ENCODE results near the gene NUP214.
"Not testable (repeated sequence)": the region's sequence is repeated elsewhere in the genome, so short reads cannot be mapped to it uniquely, and the experiment has no call there.

The NUP214 gene

GRCh38 chr9:131111186-131111853 lies 14.1 kb upstream of the NUP214 start:
- FAIRE-seq (no peak), DNase-seq (ENCODE audit: insufficient read length) (no peak)
- TF ChIP-seq POLR2AphosphoS5 (IDR thresholded peaks at IDR 0.05; ENCODE audit: low read depth, low read length) = no peak
- no peak for TF ChIP-seq POLR2A (IDR thresholded peaks at IDR 0.05; ENCODE audit: low read depth, low read length)
- no peak for TF ChIP-seq TAF1 (IDR thresholded peaks at IDR 0.05; ENCODE audit: borderline replicate concordance, low read depth, low read length)

- TF ChIP-seq POLR2A (IDR thresholded peaks at IDR 0.05; ENCODE audit: low read depth, low read length) (no peak), POLR2AphosphoS5 (IDR thresholded peaks at IDR 0.05; ENCODE audit: low read depth, low read length) (no peak), TAF1 (IDR thresholded peaks at IDR 0.05; ENCODE audit: borderline replicate concordance, low read depth, low read length) (no peak)
- FAIRE-seq (no peak), DNase-seq (ENCODE audit: insufficient read length) (no peak)
Measured at GRCh38 chr9:131111854-131112311, 13.5 kb upstream of the NUP214 start.

- no peak for TF ChIP-seq POLR2AphosphoS5 (IDR thresholded peaks at IDR 0.05; ENCODE audit: low read depth, low read length)
- TF ChIP-seq POLR2A (IDR thresholded peaks at IDR 0.05; ENCODE audit: low read depth, low read length) = no peak
- TF ChIP-seq TAF1 (IDR thresholded peaks at IDR 0.05; ENCODE audit: borderline replicate concordance, low read depth, low read length) = no peak
- FAIRE-seq (no peak), DNase-seq (ENCODE audit: insufficient read length) (no peak)
Measured at GRCh38 chr9:131112374-131113154, 12.8 kb upstream of the NUP214 start.

- no peak for DNase-seq (ENCODE audit: insufficient read length)
- FAIRE-seq = no peak
- TF ChIP-seq POLR2A (IDR thresholded peaks at IDR 0.05; ENCODE audit: low read depth, low read length) = no peak
- no peak for TF ChIP-seq POLR2AphosphoS5 (IDR thresholded peaks at IDR 0.05; ENCODE audit: low read depth, low read length)
- no peak for TF ChIP-seq TAF1 (IDR thresholded peaks at IDR 0.05; ENCODE audit: borderline replicate concordance, low read depth, low read length)
Measured at GRCh38 chr9:131113655-131114054, 11.7 kb upstream of the NUP214 start.

DNA sequence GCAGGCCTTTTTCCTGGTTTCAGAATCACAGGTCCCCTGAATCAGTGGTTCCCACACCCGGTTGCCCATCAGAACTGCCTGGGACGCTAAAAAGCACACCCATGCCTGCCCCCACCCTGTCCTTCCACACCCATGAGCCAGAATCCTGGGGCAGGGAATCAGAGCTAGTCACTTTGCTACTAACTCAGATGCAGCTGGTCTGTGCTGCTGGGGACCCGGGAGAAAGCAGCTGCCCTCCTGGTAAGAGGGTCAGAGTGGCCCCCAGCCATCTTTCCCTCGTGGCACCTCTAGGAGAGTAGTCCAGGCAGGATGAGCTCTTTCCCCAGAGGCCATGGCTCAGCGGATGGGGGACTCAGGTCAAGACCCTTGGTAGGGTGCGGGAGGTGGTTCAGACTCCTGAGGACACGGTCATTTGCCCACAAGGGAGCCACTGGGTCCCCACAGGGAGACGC lies 11.3 kb upstream of the NUP214 start:
- FAIRE-seq = no peak
- TF ChIP-seq POLR2A (IDR thresholded peaks at IDR 0.05; ENCODE audit: low read depth, low read length) (no peak), POLR2AphosphoS5 (IDR thresholded peaks at IDR 0.05; ENCODE audit: low read depth, low read length) (no peak), TAF1 (IDR thresholded peaks at IDR 0.05; ENCODE audit: borderline replicate concordance, low read depth, low read length) (no peak)
- DNase-seq (ENCODE audit: insufficient read length) = no peak

GRCh38 chr9:131115360-131115742 lies 10.0 kb upstream of the NUP214 start:
- not testable (repeated sequence) for FAIRE-seq; DNase-seq (ENCODE audit: insufficient read length)

DNA sequence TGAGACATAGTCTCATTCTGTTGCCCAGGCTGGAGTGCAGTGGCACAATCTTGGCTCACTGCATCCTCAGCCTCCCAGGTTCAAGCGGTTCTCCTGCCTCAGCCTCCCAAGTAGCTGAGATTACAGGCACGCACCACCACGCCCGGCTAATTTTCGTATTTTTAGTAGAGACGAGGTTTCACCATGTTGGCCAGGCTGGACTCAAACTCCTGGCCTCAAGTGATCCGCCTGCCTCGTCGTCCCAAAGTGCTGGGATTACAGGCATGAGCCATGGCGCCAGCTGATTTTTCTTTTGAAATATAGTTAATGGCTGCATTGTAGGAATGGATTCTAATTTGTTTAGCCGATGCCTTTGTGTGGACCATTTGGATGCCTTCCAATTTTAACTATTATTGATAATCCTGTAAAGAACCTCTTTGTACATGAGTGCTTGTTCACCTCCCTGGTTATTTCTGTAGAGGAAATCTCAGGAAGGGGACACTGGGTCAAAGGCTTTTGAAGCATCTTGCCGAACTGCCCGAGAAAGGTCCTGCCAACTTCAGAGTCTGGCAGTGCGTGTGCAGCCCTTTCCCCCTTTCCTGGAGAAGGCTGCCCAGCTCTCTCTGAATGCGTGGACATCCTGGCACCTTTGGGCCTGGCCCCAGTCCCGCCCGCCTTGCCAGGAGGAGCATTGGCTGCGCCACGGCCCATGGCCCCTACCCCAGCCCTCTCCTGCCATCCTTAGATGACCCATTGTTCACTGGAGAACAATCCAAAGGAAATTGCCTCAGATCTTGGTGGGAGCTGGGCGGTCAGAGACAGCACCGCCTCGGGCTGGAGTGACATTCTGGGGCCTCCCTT lies 8.9 kb upstream of the NUP214 start:
- DNase-seq (ENCODE audit: insufficient read length) = no peak
- no peak for FAIRE-seq
- TF ChIP-seq TAF1 (IDR thresholded peaks at IDR 0.05; ENCODE audit: borderline replicate concordance, low read depth, low read length) (no peak), POLR2A (IDR thresholded peaks at IDR 0.05; ENCODE audit: low read depth, low read length) (no peak), POLR2AphosphoS5 (IDR thresholded peaks at IDR 0.05; ENCODE audit: low read depth, low read length) (no peak)

- no peak for DNase-seq (ENCODE audit: insufficient read length)
Measured at GRCh38 chr9:131117121-131117761, 8.1 kb upstream of the NUP214 start.

GRCh38 chr9:131117762-131118145 lies 7.6 kb upstream of the NUP214 start:
- TF ChIP-seq POLR2AphosphoS5 (IDR thresholded peaks at IDR 0.05; ENCODE audit: low read depth, low read length) (no peak), TAF1 (IDR thresholded peaks at IDR 0.05; ENCODE audit: borderline replicate concordance, low read depth, low read length) (no peak), POLR2A (IDR thresholded peaks at IDR 0.05; ENCODE audit: low read depth, low read length) (no peak)
- no peak for FAIRE-seq
- no peak for DNase-seq (ENCODE audit: insufficient read length)

More at GRCh38 chr9:131117121-131117761, 8.1 kb upstream of the NUP214 start:
- no peak for FAIRE-seq
- no peak for TF ChIP-seq POLR2AphosphoS5 (IDR thresholded peaks at IDR 0.05; ENCODE audit: low read depth, low read length)
- TF ChIP-seq POLR2A (IDR thresholded peaks at IDR 0.05; ENCODE audit: low read depth, low read length) = no peak
- no peak for TF ChIP-seq TAF1 (IDR thresholded peaks at IDR 0.05; ENCODE audit: borderline replicate concordance, low read depth, low read length)

- TF ChIP-seq POLR2AphosphoS5 (IDR thresholded peaks at IDR 0.05; ENCODE audit: low read depth, low read length) = no peak
- TF ChIP-seq TAF1 (IDR thresholded peaks at IDR 0.05; ENCODE audit: borderline replicate concordance, low read depth, low read length) = no peak
- TF ChIP-seq POLR2A (IDR thresholded peaks at IDR 0.05; ENCODE audit: low read depth, low read length) = no peak
- FAIRE-seq = no peak
Measured at GRCh38 chr9:131119600-131119999, 5.8 kb upstream of the NUP214 start.

More at GRCh38 chr9:131119600-131119999, 5.8 kb upstream of the NUP214 start:
- no peak for DNase-seq (ENCODE audit: insufficient read length)
